Heart right ventricle (tissue), 16 donors: Measurements from ENCODE around the gene SLC26A9. TPM values are rescaled to one million over a fixed set of nuclear protein-coding genes. Genes with fewer than 3 reads are reported as not detected.

Source experiments
- ATAC-seq, 8 donors: fragments of 200-7000 bp; cut with Tn5 transposase; one replicate each; pipeline ENCODE4 v1.9.1; 2020; ENCODE audit warnings: mild to moderate bottlenecking in 8 of 8, moderate library complexity in 8 of 8, moderate number of reproducible peaks in 1 of 8
- DNase-seq, 2 donors: peaks; one replicate each; pipeline ENCODE4 v3.0.0-alpha.2; 2020
- H3K27ac ChIP-seq, 10 donors: fragments of 200-600 bp; sonication (generic) in 2 of 10; one replicate each; pipeline versions ENCODE4 v1.5.0 to v1.8.0; 2020 to 2022; ENCODE audit warnings: mild to moderate bottlenecking in 3 of 10
- H3K27me3 ChIP-seq, 7 donors: fragments of 200-600 bp; one replicate each; pipeline ENCODE4 v1.8.0; 2021 to 2022; ENCODE audit warnings: mild to moderate bottlenecking in 2 of 7
- H3K36me3 ChIP-seq, 9 donors: fragments of 200-600 bp; sonication (generic) in 1 of 9; one replicate each; pipeline versions ENCODE4 v1.5.0 to v1.8.0; 2020 to 2022; ENCODE audit warnings: mild to moderate bottlenecking in 2 of 9
- H3K4me1 ChIP-seq, 9 donors: fragments of 200-600 bp; sonication (generic) in 1 of 9; one replicate each; pipeline versions ENCODE4 v1.5.0 to v1.8.0; 2020 to 2022; ENCODE audit warnings: mild to moderate bottlenecking in 4 of 9
- H3K4me3 ChIP-seq, 10 donors: fragments of 200-600 bp; sonication (generic) in 2 of 10; one replicate each; pipeline versions ENCODE4 v1.5.0 to v1.8.0; 2020 to 2022; ENCODE audit warnings: mild to moderate bottlenecking in 7 of 10, moderate library complexity in 2 of 10
- H3K9me3 ChIP-seq, 11 donors: fragments of 200-600 bp in 10 of 11; sonication (generic) in 2 of 11; one replicate each; pipeline versions ENCODE4 v1.5.0 to v1.8.0; 2013 to 2022; ENCODE audit warnings: mild to moderate bottlenecking in 2 of 11, control low read depth in 1 of 11, moderate library complexity in 1 of 11
- WGBS, 2 donors: extraction: QIAGEN DNeasy Blood & Tissue Kit; methylation state at CpG; one replicate each; pipeline ENCODE4 v1.1.7; 2013; ENCODE audit warnings: inconsistent platforms in 1 of 2; 5-methylcytosine and 5-hydroxymethylcytosine counted together
- intact Hi-C, 10 donors: fragments of 100-400 bp; cut with DNase I; formaldehyde crosslinking; loops; one replicate each; pipeline versions ENCODE4 v1.11.1 to v1.14.2; 2022
- polyA plus RNA-seq, 2 donors: library from polyadenylated mRNA; stranded (reverse); fragments of 200-250 nt; gene quantifications; one replicate each; pipeline ENCODE4 v1.2.3, GENCODE V29; 2013
- total RNA-seq, 10 donors: library from RNA; stranded (reverse); fragmentation: NEBNext Ultra II Directional in 3 of 10; extraction: Animal tissue kit (Norgen Biotek cat#: 25700) in 3 of 10; gene quantifications; one replicate each; pipeline versions ENCODE4 v1.2.1 to v1.2.4, GENCODE V29; 2021 to 2023
- TF ChIP-seq, protein P1 (sequence below), 9 donors: fragments of 200-600 bp; sonication (generic) in 2 of 9; IDR thresholded peaks; one replicate each; pipeline versions ENCODE4 v1.5.0 to v1.8.0; 2021 to 2022; ENCODE audit warnings: antibody characterized with exemption in 9 of 9, mild to moderate bottlenecking in 5 of 9, moderate library complexity in 1 of 9
- donor health status: Arrhythmogenic right ventricular cardiomyopathy.
- donor health status: ischemic (EF 13 %, LVEDD 7.1; RV severe dilation, severe dysfunction).
- donor health status: healthy with polysubstance abuse.
- donor health status: DM: no; HTN: yes; CAD: no.
- donor health status: DM: no; HTN: no; CAD: no.
- donor health status: ischemic (EF 25% LVEDD 6.9; RV normal size, moderate dysfunction).
- donor health status: ischemic (EF 25% LVEDD 5.7; RV mildly dilated, moderate dysfunction).
- donor health status: healthy.
- donor health status: DM: yes; HTN: yes; CAD: no.
- donor health status: Ischemic cardiomyopathy.
- donor health status: ischemic (EF 35%, LVEDD 5.7; RV mildly dilated, moderate dysfunction).
- donor health status: nonischemic (EF 11% LVEDD 7.7; RV severe dilation, severe dysfunction).
- donor health status: DM: yes; HTN: yes; CAD: no.
- donor health status: PGD.
- donor health status: ischemic (EF 29% LVEDD 5.4; RV normal size, mild dysfunction).
- donor health status: nonischemic (EF 23%, LVEDD 6.1; RV moderate dilation, normal function).

Gene SLC26A9
- total and polyA plus RNA-seq, 12 donors: 3.3 to 41.1 (median 12.7) TPM

GRCh38 chr1:205980237-205980870 is 37.1 kb upstream of the SLC26A9 start:
- Histone ChIP-seq H3K27me3 (no peaks in the 10 kb centered on the region), H3K9me3 (no peaks in the 10 kb centered on the region), H3K4me1 (peaks cover 3 to 34% (median 19%) of the 10 kb centered on the region in 9 donors), H3K36me3 (peaks cover 0 to 3% (median 0%) of the 10 kb centered on the region in 9 donors), H3K4me3 (no peak overlapping the region), H3K27ac (no peak overlapping the region)
- intact Hi-C loops: loop anchor here in 2 of 10 donors (5.0 kb wide), 2 partner anchors 127 to 323 kb away; no protein-coding TSS in a partner anchor
- ATAC-seq (no peak), DNase-seq (no peak)
- 51 to 52% methylated on average over 3 of the region's 3 CpGs for WGBS, 2 donors
- TF ChIP-seq, protein P1, sequence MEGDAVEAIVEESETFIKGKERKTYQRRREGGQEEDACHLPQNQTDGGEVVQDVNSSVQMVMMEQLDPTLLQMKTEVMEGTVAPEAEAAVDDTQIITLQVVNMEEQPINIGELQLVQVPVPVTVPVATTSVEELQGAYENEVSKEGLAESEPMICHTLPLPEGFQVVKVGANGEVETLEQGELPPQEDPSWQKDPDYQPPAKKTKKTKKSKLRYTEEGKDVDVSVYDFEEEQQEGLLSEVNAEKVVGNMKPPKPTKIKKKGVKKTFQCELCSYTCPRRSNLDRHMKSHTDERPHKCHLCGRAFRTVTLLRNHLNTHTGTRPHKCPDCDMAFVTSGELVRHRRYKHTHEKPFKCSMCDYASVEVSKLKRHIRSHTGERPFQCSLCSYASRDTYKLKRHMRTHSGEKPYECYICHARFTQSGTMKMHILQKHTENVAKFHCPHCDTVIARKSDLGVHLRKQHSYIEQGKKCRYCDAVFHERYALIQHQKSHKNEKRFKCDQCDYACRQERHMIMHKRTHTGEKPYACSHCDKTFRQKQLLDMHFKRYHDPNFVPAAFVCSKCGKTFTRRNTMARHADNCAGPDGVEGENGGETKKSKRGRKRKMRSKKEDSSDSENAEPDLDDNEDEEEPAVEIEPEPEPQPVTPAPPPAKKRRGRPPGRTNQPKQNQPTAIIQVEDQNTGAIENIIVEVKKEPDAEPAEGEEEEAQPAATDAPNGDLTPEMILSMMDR (IDR thresholded peaks at IDR 0.05): no peak

DNA sequence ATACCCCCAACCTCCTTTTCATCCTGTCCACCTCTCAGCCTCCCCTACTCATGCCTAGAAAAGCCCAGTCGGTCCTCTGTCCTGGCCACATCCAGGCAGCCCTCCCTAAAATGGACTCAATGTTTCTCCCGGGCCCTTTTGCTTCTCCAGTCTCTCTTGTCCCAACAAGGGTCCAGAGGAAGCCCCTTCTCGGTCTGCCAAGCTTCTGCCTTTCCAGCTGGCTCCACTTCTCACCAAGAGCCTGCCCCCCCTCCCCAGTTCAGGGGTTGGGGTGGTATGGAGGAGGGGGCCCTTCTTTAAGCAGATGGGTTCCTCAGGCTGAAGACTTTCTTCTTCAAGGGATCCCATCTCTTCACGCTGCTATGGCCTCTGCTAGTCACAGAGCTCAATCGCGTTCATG is 36.0 kb upstream of the SLC26A9 start:
- Histone ChIP-seq H3K36me3 (peaks cover 0 to 3% (median 0%) of the 10 kb centered on the region in 9 donors), H3K4me1 (peaks cover 5 to 29% (median 20%) of the 10 kb centered on the region in 9 donors), H3K4me3 (no peak overlapping the region), H3K27ac (no peak overlapping the region), H3K27me3 (no peaks in the 10 kb centered on the region), H3K9me3 (no peaks in the 10 kb centered on the region)
- ATAC-seq (no peak), DNase-seq (no peak)
- intact Hi-C loops: loop anchor here in 8 of 10 donors (2.0 to 10.0 kb wide), 7 partner anchors 60 to 387 kb away; no protein-coding TSS in a partner anchor
- 89 to 92% methylated on average over 6 of the region's 6 CpGs for WGBS, 2 donors
- TF ChIP-seq, protein P1 (IDR thresholded peaks at IDR 0.05): no peak

- DNase-seq: no peak
- ATAC-seq: no peak
- Histone ChIP-seq H3K4me3 (no peak overlapping the region), H3K27ac (no peak overlapping the region), H3K9me3 (no peaks in the 10 kb centered on the region), H3K36me3 (peaks cover 0 to 3% (median 0%) of the 10 kb centered on the region in 9 donors), H3K4me1 (peaks cover 5 to 23% (median 20%) of the 10 kb centered on the region in 9 donors), H3K27me3 (no peaks in the 10 kb centered on the region)
- intact Hi-C loops: loop anchor here in 8 of 10 donors (2.0 to 10.0 kb wide), 7 partner anchors 60 to 386 kb away; no protein-coding TSS in a partner anchor
- WGBS, 2 donors: 83 to 88% methylated on average over 7 of the region's 7 CpGs
- TF ChIP-seq, protein P1 (IDR thresholded peaks at IDR 0.05): no peak
These were observed 35.4 kb upstream of the SLC26A9 start for GRCh38 chr1:205978676-205979075.

- DNase-seq (peak; percentile 71 to 81), ATAC-seq (peak; percentile 69 to 90 (median 82))
- H3K27me3 ChIP-seq: no peaks in the 10 kb centered on the region
- H3K4me1 ChIP-seq: peaks cover 5 to 22% (median 20%) of the 10 kb centered on the region in 9 donors
- H3K9me3 ChIP-seq: no peaks in the 10 kb centered on the region
- intact Hi-C loops: loop anchor here (1.0 to 10.0 kb wide), 13 partner anchors 57 to 385 kb away; no protein-coding TSS in a partner anchor
- H3K4me3 ChIP-seq: no peak overlapping the region
- 85 to 97% methylated on average over 2 of the region's 2 CpGs for WGBS, 2 donors
- TF ChIP-seq, protein P1 (IDR thresholded peaks at IDR 0.05): peak; percentile 89 to 97 (median 96)
- peaks cover 0 to 3% (median 0%) of the 10 kb centered on the region in 9 donors for H3K36me3 ChIP-seq
- peak overlapping the region in 9 of 10 donors; percentile 49 to 91 (median 79) for H3K27ac ChIP-seq
These were observed 34.3 kb upstream of the SLC26A9 start for GRCh38 chr1:205977402-205978014.
